Endodermal cell (in vitro differentiated cells): ENCODE results near the gene CDH13. TPM values are rescaled to one million over a fixed set of nuclear protein-coding genes. Genes with fewer than 3 reads are reported as not detected.

Experiments used
- DNase-seq: peaks from one replicate; pipeline ENCODE4 v3.0.0-alpha.2; 2017
- H3K27ac ChIP-seq: 2 replicates; pipeline ENCODE4 v1.5.1; 2013; ENCODE audit warnings: mild to moderate bottlenecking, low read depth, low read length, moderate library complexity
- H3K27me3 ChIP-seq: 2 replicates; pipeline ENCODE4 v1.6.1; 2013; ENCODE audit warnings: mild to moderate bottlenecking, low read length, moderate library complexity; ENCODE audit not compliant: insufficient read depth, control insufficient read depth, poor library complexity, severe bottlenecking
- H3K36me3 ChIP-seq: 2 replicates; pipeline ENCODE4 v1.7.0; 2013; ENCODE audit warnings: mild to moderate bottlenecking, low read length, moderate library complexity; ENCODE audit not compliant: control insufficient read depth, insufficient read depth
- H3K4me1 ChIP-seq: one replicate; pipeline ENCODE4 v1.7.0; 2013; ENCODE audit warnings: low read length; ENCODE audit not compliant: control insufficient read depth, insufficient read depth
- H3K4me3 ChIP-seq: 2 replicates; pipeline ENCODE4 v1.5.1; 2013; ENCODE audit warnings: mild to moderate bottlenecking, low read length, moderate library complexity
- H3K9ac ChIP-seq: 2 replicates; pipeline ENCODE4 v1.6.1; 2013; ENCODE audit warnings: mild to moderate bottlenecking, low read length, moderate library complexity; ENCODE audit not compliant: poor library complexity, severe bottlenecking; ENCODE audit errors: extremely low read depth
- H3K9me3 ChIP-seq: 2 replicates; pipeline ENCODE4 v1.6.1; 2013; ENCODE audit warnings: mild to moderate bottlenecking, low read length, moderate library complexity; ENCODE audit not compliant: control insufficient read depth
- H3K27ac Mint-ChIP-seq: 2 replicates; pipeline ENCODE4 v1.8.0; 2020; ENCODE audit warnings: mixed read lengths
- H3K27me3 Mint-ChIP-seq: 2 replicates; pipeline ENCODE4 v1.8.0; 2021; ENCODE audit warnings: mild to moderate bottlenecking, mixed read lengths; ENCODE audit not compliant: insufficient read depth
- H3K36me3 Mint-ChIP-seq: 2 replicates; pipeline ENCODE4 v1.8.0; 2020; ENCODE audit warnings: low read depth, mixed read lengths
- H3K4me1 Mint-ChIP-seq: 2 replicates; pipeline ENCODE4 v1.8.0; 2020; ENCODE audit warnings: mixed read lengths
- H3K4me3 Mint-ChIP-seq: 2 replicates; pipeline ENCODE4 v1.8.0; 2020; ENCODE audit warnings: mild to moderate bottlenecking, moderate library complexity, mixed read lengths
- H3K9me3 Mint-ChIP-seq: 2 replicates; pipeline ENCODE4 v1.8.0; 2020; ENCODE audit warnings: mild to moderate bottlenecking, mixed read lengths
- CTCF ChIP-seq: fragments of 200-600 bp; sonication (generic); conservative IDR thresholded peaks from 2 replicates; pipeline ENCODE4 v1.5.0; 2021; ENCODE audit warnings: antibody characterized with exemption, mild to moderate bottlenecking
- WGBS, 2 experiments: methylation state at CpG; one replicate each; pipeline versions ENCODE4 v1.1.5 to v1.1.7; 2013; ENCODE audit warnings: missing lambda C conversion rate in 2 of 2, mixed read lengths in 1 of 2; ENCODE audit not compliant: insufficient coverage in 1 of 2, insufficient read length in 1 of 2; 5-methylcytosine and 5-hydroxymethylcytosine counted together
- total RNA-seq, 2 donors: library from RNA; stranded (reverse); fragmentation: NEBNext Ultra II Directional in 1 of 2; extraction: Animal tissue kit (Norgen Biotek cat#: 25700) in 1 of 2; gene quantifications; 2 replicates in 1 of 2; 3 replicates in 1 of 2; pipeline ENCODE4 v1.2.1, GENCODE V29; 2021

CDH13 gene
- total RNA-seq, 2 donors from 2014 or later = 0.86 to 1.8 TPM

- Histone ChIP-seq H3K27me3 (no peaks in the 10 kb centered on the region), H3K36me3 (no peaks in the 10 kb centered on the region), H3K4me1 (peaks cover 24% of the 10 kb centered on the region), H3K4me3 (no peak overlapping the region), H3K9me3 (no peaks in the 10 kb centered on the region), H3K9ac (no peak overlapping the region), H3K27ac (no peak overlapping the region)
- Mint-ChIP-seq H3K27ac (no peak overlapping the region), H3K4me3 (no peak overlapping the region), H3K36me3 (no peaks in the 10 kb centered on the region), H3K27me3 (peaks cover 3% of the 10 kb centered on the region), H3K9me3 (no peaks in the 10 kb centered on the region), H3K4me1 (peaks cover 23% of the 10 kb centered on the region)
- 92 to 95% methylated on average over 3 of the region's 3 CpGs for WGBS, 2 experiments
- TF ChIP-seq CTCF = peak; percentile 77
- no peak for DNase-seq
These were observed 45.0 kb downstream of the CDH13 start for GRCh38 chr16:82671741-82672140.

- WGBS, 2 experiments = 86 to 100% methylated on average over 1 of the region's 3 CpGs
- Histone ChIP-seq H3K4me1 (peaks cover 21% of the 10 kb centered on the region), H3K9me3 (no peaks in the 10 kb centered on the region), H3K9ac (no peak overlapping the region), H3K27ac (no peak overlapping the region), H3K36me3 (no peaks in the 10 kb centered on the region), H3K4me3 (no peak overlapping the region), H3K27me3 (no peaks in the 10 kb centered on the region)
- Mint-ChIP-seq H3K36me3 (no peaks in the 10 kb centered on the region), H3K27ac (no peak overlapping the region), H3K9me3 (no peaks in the 10 kb centered on the region), H3K4me1 (peaks cover 30% of the 10 kb centered on the region), H3K27me3 (no peaks in the 10 kb centered on the region), H3K4me3 (no peak overlapping the region)
- no peak for DNase-seq
- TF ChIP-seq CTCF = no peak
These were observed 45.9 kb downstream of the CDH13 start for GRCh38 chr16:82672676-82673075.

GRCh38 chr16:82675300-82675699 lies 48.5 kb downstream of the CDH13 start:
- no peaks in the 10 kb centered on the region for H3K9me3 ChIP-seq
- Mint-ChIP-seq H3K4me3 (no peak overlapping the region), H3K27ac (no peak overlapping the region), H3K36me3 (no peaks in the 10 kb centered on the region), H3K9me3 (no peaks in the 10 kb centered on the region), H3K4me1 (peaks cover 31% of the 10 kb centered on the region), H3K27me3 (no peaks in the 10 kb centered on the region)
- no peak overlapping the region for H3K9ac ChIP-seq
- DNase-seq = no peak
- H3K27ac ChIP-seq = no peak overlapping the region
- TF ChIP-seq CTCF = no peak
- H3K27me3 ChIP-seq = no peaks in the 10 kb centered on the region
- H3K4me1 ChIP-seq = peaks cover 11% of the 10 kb centered on the region
- no peaks in the 10 kb centered on the region for H3K36me3 ChIP-seq
- 57 to 74% methylated on average over 1 to 3 of the region's 3 CpGs for WGBS, 2 experiments
- H3K4me3 ChIP-seq = no peak overlapping the region
